GM18508 (cell line): Measurements from ENCODE around the gene NIPBL.
"Not testable (repeated sequence)": the region's sequence is repeated elsewhere in the genome, so short reads cannot be mapped to it uniquely, and the experiment has no call there.

Experiments
- ATAC-seq: cut with Tn5 transposase; IDR thresholded peaks from one replicate; pipeline ENCODE4 v1.9.1; 2021; ENCODE audit warnings: moderate number of reproducible peaks; ENCODE audit not compliant: insufficient read depth, unreplicated experiment

NIPBL gene

GRCh38 chr5:37075399-37075950 is 198.9 kb downstream of the NIPBL start:
- ATAC-seq, result no peak

DNA sequence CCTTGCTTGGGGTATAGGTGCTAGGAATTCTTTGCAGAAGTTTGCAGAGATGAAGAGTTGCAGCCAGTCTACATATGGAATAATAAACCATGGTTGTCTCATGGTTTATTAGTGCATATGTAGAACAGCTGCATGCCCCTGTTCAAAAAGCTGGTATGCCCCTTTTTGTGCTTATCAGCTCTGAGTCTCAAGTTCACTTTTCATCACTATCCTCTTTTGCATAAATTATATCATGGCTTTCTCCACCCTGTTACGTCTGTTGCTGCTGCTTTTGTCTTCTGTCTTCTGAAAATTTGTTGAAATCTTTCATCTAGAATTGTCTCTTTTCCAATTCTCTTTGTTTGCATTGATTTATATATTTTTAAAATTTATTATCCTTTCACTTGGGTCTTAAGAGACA is 200.6 kb downstream of the NIPBL start:
- no peak for ATAC-seq

DNA sequence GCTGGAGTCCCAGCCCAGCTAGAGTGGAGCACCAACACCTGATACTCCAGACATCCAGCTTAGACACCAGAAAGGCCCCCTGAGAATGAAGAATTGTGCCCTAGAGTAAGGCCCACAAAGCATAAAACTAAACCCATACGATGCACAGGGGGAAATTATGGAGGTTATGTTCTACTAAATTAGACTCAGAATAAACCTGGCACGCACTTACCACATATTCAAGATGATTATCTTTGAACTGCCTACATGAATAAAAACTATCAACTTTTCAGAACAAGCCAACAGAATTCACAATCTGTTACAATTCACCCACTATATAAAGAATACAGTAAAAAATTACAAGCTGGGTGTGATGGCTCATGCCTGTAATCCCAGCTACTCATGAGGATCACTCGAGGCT is 204.1 kb downstream of the NIPBL start:
- ATAC-seq, result no peak

DNA sequence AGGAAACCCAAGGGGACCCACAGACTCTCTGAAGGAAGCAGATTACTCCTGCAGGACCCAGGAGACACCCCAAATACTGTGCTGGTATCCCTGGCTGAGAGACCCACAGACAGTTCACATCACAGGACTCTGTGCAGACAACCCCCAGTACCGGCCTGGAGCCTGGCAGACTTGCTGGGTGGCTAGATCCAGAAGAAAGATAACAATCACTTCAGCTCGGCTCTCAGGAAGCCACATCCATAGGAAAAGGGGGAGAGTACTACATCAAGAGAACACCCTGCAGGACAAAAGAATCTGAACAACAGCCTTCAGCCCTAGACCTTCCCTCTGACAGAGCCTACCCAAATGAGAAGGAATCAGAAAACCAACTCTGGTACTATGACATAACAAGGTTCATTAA is 206.4 kb downstream of the NIPBL start:
- not testable (repeated sequence) for ATAC-seq

- not testable (repeated sequence) for ATAC-seq
Observed at GRCh38 chr5:37086026-37086425, 209.5 kb downstream of the NIPBL start.

DNA sequence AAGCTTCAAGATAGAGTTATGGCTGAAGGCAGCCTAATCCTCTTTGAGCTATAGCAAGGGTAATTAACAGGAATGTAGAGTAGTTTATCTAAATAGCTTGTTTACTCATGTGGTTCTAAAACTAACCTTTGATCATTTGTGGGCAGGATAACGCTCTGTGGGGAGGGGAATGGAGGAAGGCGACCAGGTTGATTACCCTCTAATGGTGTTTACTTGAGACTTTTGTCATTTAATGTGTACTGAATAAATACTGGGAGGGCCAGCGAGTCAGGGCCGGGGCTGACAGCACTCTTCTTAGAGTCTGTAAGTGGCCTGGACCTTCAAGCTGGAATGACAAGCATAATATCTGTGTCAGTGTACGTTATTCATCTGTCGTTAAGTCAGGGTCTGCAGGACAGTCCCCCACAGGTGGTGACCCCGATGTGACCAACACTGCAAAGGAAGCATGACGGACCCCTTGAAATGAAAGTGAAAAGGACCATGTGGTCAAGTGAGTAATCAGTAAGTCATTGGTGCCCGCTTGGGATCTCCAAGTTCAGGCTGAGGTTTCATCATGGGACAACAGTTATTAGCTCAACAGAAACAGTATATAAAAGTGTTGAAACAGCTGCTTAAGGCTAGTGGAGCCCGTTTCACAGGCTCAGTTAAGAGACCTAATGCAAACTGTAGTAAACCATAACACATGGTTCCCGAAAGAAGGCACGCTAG is 210.1 kb downstream of the NIPBL start:
- ATAC-seq, result no peak

- ATAC-seq, result no peak
Observed at GRCh38 chr5:37088009-37088408, 211.4 kb downstream of the NIPBL start.

- ATAC-seq, result no peak
Observed at GRCh38 chr5:37090123-37090726, 213.7 kb downstream of the NIPBL start.

- no peak for ATAC-seq
Observed at GRCh38 chr5:37090781-37091180, 214.2 kb downstream of the NIPBL start.

DNA sequence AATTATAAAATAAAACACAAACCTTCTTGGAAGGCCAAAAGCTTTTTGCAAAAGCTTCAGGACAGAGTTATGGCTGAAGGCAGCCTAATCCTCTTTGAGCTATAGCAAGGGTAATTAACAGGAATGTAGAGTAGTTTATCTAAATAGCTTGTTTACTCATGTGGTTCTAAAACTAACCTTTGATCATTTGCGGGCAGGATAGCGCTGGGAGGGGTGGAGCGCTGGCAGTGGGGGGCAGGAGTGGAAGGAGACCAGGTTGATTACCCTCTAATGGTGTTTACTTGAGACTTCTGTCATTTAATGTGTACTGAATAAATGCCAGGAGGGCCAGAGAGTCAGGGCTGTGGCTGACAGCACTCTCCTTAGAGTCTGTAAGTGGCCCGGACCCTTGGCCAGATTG is 217.2 kb downstream of the NIPBL start:
- ATAC-seq, result not testable (repeated sequence)

DNA sequence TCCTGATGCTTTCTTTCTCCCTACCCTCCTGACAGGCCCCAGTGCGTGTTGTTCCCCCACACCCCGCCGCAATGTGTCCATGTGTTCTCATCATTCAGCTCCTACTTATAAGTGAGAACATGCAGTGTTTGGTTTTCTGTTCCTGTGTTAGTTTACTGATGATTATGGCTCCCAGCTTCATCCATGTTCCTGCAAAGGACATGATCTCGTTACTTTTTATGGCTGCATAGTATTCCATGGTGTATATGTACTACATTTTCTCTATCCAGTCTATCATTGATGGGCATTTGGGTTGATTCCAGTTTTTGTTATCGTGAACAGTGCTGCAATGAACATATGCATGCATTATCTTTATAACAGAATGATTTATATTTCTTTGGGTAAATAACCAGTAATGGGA is 222.7 kb downstream of the NIPBL start:
- ATAC-seq, result not testable (repeated sequence)

GRCh38 chr5:37103302-37103701 is 226.7 kb downstream of the NIPBL start:
- ATAC-seq, result no peak

DNA sequence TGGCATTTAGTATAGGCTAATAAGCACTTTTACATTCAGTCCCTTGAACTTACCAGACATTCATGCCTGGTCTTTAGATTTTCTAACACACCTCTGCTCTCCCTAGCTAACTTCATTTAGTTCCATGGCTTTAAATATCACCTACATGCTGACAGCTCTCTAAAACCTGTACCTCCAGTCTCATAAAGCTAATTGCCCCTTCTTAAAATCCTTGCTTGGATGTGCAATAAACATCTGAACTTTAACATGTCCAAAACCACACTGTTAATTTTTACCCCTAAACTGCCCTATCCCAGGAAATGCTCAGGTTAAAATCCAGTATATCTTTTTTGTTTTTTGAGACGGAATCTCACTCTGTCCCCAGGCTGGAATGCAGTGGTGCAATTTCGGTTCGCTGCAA is 232.8 kb downstream of the NIPBL start:
- no peak for ATAC-seq

- no peak for ATAC-seq
Observed at GRCh38 chr5:37110135-37110534, 233.6 kb downstream of the NIPBL start.

DNA sequence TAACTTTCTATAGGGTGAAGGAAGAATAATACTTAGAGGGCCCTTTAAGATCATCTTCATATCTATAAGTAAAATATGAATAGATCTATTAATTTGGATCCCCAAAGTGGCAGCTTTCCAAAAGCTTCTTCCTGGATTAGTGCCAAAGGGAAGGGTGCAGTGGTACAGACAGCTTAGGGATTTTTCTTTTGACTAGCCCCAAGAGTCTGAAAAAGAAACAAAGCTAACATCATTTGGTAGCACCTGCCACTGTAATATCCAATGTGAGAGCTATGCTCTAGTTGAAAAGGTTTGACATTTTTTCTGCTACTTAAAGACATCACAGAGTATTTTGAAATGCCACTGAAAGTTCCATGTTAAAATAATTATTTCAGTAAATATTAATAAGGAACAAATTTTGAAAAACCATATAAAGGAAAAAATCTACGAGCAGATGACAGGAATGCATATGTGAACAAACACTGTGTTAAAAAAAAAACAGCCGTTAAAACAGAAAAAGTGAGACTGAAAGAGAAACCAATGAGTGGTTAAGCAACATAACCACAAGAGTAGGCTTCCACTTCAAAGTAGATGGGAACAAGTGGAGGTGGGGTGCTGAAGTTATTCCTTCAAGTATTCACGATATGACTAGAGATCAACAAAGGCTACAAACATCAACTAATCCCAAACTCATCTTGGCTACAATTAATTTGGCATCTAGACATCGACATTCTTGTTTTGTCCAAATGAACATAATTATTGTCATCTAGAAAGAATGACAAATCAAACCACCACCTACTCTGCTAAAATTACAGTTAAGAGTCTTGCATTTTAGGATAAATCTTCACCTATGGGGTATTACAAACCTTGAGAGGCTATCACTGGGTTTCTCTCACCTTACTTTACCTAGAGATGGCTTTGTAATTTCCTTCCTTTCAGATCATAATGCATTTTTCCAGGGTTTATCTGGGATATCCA is 235.1 kb downstream of the NIPBL start:
- ATAC-seq, result peak; percentile 81

- no peak for ATAC-seq
Observed at GRCh38 chr5:37112383-37112991, 235.9 kb downstream of the NIPBL start.
